GM23248 (cell line): ENCODE data around the gene ASS1.

Source experiments
- EZH2 ChIP-seq: fragments of 200-600 bp; sonication (generic); IDR thresholded peaks from 2 replicates; pipeline ENCODE4 v1.6.1; 2018; ENCODE audit warnings: antibody characterized with exemption, mild to moderate bottlenecking; ENCODE audit not compliant: insufficient read depth, poor library complexity, severe bottlenecking
- EZH2phosphoT487 ChIP-seq: fragments of 200-600 bp; sonication (generic); IDR thresholded peaks from 2 replicates; pipeline ENCODE4 v1.6.1; 2018; ENCODE audit warnings: antibody characterized with exemption, moderate library complexity, mild to moderate bottlenecking, low read depth; ENCODE audit not compliant: insufficient read depth

- TF ChIP-seq EZH2 = no peak
- no peak for TF ChIP-seq EZH2phosphoT487
These were observed 37.7 kb downstream of the ASS1 start for GRCh38 chr9:130482463-130482862.
